GM12873 (cell line): ENCODE results near the gene UBD.

Source experiments
- TF ChIP-seq, protein P1 (sequence below): IDR thresholded peaks from 2 replicates; pipeline ENCODE4 v1.5.1; 2012; ENCODE audit warnings: low read depth, mild to moderate bottlenecking, moderate library complexity, low read length, control low read depth; ENCODE audit not compliant: insufficient read depth; ENCODE audit errors: missing control alignments

Gene UBD

DNA sequence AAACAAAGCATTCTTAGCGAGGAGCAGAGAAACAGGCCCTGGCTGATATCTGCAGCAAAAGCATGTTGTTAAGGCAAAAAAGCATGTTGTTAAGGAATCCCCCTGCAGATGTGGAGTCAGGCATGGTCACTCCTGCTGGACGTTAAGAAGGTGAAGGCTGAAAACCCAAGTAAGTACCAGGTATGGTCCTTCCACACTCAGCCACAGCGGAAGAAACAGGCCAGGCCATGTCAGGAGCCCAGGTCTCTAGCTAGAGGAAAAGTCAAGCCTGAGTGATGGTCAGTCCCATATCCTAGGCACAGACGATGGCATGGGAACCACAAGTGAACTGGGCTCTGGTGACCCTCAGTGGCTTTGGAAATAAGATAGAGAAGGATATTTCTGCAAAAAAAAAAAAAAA lies 39.3 kb downstream of the UBD start:
- TF ChIP-seq, protein P1, sequence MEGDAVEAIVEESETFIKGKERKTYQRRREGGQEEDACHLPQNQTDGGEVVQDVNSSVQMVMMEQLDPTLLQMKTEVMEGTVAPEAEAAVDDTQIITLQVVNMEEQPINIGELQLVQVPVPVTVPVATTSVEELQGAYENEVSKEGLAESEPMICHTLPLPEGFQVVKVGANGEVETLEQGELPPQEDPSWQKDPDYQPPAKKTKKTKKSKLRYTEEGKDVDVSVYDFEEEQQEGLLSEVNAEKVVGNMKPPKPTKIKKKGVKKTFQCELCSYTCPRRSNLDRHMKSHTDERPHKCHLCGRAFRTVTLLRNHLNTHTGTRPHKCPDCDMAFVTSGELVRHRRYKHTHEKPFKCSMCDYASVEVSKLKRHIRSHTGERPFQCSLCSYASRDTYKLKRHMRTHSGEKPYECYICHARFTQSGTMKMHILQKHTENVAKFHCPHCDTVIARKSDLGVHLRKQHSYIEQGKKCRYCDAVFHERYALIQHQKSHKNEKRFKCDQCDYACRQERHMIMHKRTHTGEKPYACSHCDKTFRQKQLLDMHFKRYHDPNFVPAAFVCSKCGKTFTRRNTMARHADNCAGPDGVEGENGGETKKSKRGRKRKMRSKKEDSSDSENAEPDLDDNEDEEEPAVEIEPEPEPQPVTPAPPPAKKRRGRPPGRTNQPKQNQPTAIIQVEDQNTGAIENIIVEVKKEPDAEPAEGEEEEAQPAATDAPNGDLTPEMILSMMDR: no peak

DNA sequence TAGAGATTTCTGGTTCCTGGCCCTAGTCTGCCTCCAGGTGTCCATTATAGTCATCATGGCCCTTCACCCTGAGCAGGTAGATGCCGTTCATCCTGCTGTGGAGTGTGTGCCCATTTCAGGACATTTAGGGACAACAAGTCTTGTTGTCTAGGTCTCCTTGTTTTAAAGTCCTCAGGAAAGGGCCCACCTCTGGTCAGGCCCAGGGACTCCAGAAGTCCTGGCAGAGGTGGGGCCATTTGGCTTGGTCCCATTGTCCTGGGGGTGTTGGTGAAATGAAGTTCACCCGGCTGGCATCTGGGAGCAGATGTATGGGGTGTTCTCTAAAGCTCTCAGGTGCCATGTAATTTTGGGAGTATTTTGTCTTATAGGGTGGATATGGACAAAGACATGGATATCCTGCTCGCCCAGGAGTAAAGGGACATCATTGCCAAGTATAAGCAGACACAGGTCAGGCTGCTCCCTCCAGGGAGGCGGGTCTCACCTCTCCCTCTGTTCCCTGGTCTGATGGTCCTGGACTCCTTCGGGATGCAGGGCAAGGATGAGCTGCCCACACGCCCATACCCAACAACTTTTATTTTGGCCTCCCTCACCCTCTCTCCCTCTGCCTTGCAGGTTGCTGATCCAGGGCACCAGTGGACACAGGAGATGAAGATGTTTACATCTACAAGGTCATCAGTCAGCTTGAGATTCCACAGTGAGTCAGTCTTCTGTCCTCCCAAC lies 40.1 kb downstream of the UBD start:
- TF ChIP-seq, protein P1: no peak

DNA sequence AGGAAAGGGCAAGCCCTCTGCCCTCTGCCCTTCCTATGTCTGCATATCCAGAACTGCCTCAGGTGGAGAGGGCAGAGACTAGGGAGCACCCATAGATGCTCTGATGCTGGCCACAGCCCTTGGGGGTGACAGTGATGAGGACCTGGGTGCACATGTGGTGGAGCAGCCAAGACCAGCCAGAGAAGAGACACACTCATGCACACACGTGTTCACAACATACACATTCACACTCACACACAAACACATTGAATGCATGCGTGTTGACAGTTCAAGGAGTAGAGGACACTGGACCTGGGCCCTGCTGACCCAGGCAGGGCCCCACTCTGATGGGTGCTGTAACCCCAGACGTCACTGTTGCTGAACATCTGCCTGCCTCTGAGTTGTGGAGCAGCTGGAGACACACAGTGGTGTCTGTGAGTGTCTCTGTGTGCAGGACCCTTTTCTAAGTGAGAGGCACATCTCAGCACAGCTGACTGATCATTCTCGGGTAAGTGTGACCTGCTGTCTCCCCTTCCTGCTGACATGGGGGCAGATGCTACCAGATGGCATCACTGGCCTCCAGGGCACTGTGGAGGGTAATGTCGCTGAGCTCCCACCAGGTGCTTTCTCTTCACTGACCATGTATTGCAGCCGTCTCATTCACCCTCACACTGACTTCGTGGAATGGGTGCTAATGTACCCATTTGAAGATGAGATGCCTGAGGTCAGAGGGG lies 41.6 kb downstream of the UBD start:
- TF ChIP-seq, protein P1: no peak

DNA sequence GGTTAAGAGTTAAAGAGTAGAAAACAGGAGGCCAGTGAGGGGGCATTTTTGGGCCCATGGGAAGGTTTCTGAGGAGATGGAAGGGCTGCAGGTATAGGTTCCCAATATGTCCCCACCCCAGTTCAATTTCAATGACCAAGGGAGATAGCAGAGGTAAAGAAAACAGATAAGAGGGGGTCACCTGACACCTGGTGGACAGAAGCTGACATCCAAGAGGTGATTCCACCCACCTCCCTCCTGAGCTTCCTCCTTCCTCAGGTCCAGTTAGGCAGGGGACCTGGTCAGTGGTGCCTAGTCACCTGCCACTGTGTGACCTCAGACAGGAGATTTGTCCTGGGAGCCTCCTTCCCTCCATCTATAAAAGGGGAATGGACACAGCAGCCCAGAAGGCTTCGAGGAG lies 42.3 kb downstream of the UBD start:
- TF ChIP-seq, protein P1: no peak

DNA sequence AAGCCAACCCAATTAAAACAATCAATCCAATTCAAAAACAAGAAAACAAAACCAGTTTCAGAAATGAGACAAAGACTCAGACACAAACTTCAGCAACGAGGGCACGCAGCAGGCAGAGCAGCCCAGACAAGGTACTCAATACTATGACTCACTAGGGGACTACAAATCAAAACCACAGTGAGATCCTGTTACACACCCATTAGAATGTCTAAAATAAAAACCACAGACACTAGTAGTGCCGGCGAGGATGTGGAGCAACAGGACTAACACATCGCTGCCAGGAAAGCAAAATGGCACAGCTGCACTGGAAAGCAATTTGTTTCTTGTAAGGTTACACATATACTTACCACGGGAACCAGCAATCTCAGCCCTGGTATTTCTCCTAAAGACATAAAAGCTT lies 43.4 kb downstream of the UBD start:
- TF ChIP-seq, protein P1: no peak

DNA sequence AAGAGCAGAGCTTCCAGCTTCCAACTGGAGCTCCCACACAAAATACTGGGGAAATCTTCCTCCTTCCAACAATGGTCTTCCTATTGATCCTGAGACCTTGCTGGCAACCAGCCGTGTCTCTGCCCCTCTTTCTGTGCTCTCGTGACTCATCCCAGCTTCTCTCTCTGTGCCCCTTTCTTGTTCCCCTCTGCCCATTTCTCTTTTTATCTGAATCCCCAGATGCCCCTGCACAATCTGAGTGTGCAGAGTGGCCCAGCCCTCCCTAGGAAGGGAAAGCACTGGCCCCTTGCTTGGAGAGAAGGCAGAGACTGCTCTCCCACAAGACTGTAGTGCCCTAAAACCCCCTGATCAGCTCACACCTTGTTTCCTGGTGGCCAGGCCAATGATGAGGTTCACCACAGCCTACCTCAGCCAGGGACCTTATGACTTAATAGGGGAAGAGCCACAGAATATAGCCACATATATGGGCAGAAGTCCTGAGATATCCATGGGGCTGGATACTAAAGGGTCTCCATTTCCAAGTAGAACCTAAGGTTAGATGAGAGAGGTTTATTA lies 48.7 kb downstream of the UBD start:
- TF ChIP-seq, protein P1: no peak

DNA sequence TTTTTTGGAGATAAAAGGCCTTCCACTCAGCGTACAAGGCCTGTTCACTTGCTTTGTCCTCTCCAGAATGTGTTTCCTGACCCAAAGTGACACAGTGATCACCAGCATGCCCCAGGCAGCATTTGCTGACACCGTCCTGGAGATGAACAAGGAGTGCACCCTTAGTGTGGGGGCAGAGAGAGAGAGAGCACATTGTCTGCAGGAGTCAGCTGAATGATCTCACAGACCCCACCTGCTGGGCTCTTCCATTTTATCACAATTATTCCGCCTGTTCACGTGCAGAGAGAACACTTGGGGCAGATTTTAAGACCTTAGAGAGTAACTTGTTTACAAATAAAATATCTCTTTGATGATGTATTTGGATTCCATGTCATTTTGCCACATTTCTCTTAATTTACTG lies 49.3 kb downstream of the UBD start:
- TF ChIP-seq, protein P1: no peak
